H1 (cell line): Measurements from ENCODE around the gene OR51B6. TPM values are rescaled to one million over a fixed set of nuclear protein-coding genes. Genes with fewer than 3 reads are reported as not detected.

ENCODE experiments used
- ASH2L ChIP-seq: fragments of 200-600, 300-600 bp; sonication (generic); IDR thresholded peaks from one replicate; pipeline ENCODE4 v1.7.1; 2017; ENCODE audit warnings: low read length
- CHD7 ChIP-seq: fragments of 300-600 bp; sonication (generic); IDR thresholded peaks from 2 replicates; pipeline ENCODE4 v1.7.1; 2012; ENCODE audit warnings: low read length, moderate library complexity, mild to moderate bottlenecking, inconsistent platforms; ENCODE audit not compliant: insufficient replicate concordance
- FOSL1 ChIP-seq: IDR thresholded peaks from 2 replicates; pipeline ENCODE4 v1.6.1; 2011; ENCODE audit warnings: mild to moderate bottlenecking, low read depth, low read length, moderate library complexity; ENCODE audit not compliant: insufficient read depth
- GABPA ChIP-seq: IDR thresholded peaks from 2 replicates; pipeline ENCODE4 v1.6.1; 2011; ENCODE audit warnings: mild to moderate bottlenecking, low read length, moderate library complexity, borderline replicate concordance; ENCODE audit not compliant: insufficient read depth
- GTF2F1 ChIP-seq: IDR thresholded peaks from 2 replicates; pipeline ENCODE4 v1.6.1; 2012; ENCODE audit warnings: low read depth, low read length, improper control_type of control experiment, borderline replicate concordance
- RNF2 ChIP-seq: fragments of 200-900, 300-1000 bp; sonication (generic); IDR thresholded peaks from 2 replicates; pipeline ENCODE4 v1.7.1; 2016; ENCODE audit warnings: borderline replicate concordance, low read depth, mild to moderate bottlenecking, antibody characterized with exemption, low read length; ENCODE audit not compliant: poor library complexity, severe bottlenecking; ENCODE audit errors: missing control alignments
- RXRA ChIP-seq: IDR thresholded peaks from 2 replicates; pipeline ENCODE4 v1.6.1; 2011; ENCODE audit warnings: low read depth, mild to moderate bottlenecking, low read length, moderate library complexity; ENCODE audit not compliant: insufficient read depth
- SIRT6 ChIP-seq: IDR thresholded peaks from one replicate; pipeline ENCODE4 v1.7.1; 2012; ENCODE audit warnings: low read length, inconsistent platforms
- SIX5 ChIP-seq: IDR thresholded peaks from 2 replicates; pipeline ENCODE4 v1.6.1; 2011; ENCODE audit warnings: mild to moderate bottlenecking, low read depth, low read length
- SRF ChIP-seq: IDR thresholded peaks from 2 replicates; pipeline ENCODE4 v1.6.1; 2011; ENCODE audit warnings: mild to moderate bottlenecking, low read depth, low read length, moderate library complexity
- ZNF274 ChIP-seq: IDR thresholded peaks from 2 replicates; pipeline ENCODE4 v1.7.0; 2012; ENCODE audit warnings: low read length, borderline replicate concordance; ENCODE audit errors: extremely low read depth
- polyA plus RNA-seq, 7 experiments: library from polyadenylated mRNA; depleted of rRNA in 3 of 7; stranded (reverse) in 5 of 7; unstranded in 2 of 7; fragments of >200 nt in 5 of 7; fragments of 200-250 nt in 2 of 7; gene quantifications; 1 replicate in 5 of 7; 2 replicates in 1 of 7; 4 replicates in 1 of 7; pipeline versions ENCODE4 v1.2.1 to v1.2.3, GENCODE V29; 2011 to 2013; ENCODE audit warnings: missing spikeins in 2 of 7, mixed read lengths in 2 of 7
- total RNA-seq: library from RNA; stranded (reverse); fragmentation: NEBNext Ultra II Directional; extraction: Animal tissue kit (Norgen Biotek cat#: 25700); gene quantifications from 2 replicates; pipeline ENCODE4 v1.2.1, GENCODE V29; 2021

The OR51B6 gene
- total and polyA plus RNA-seq, 2 of the 8 experiments (the other 6 are each of a cell fraction or from before 2014, with no cell fraction given), result not detected

- TF ChIP-seq CHD7, result no peak
- TF ChIP-seq ZNF274, result no peak
- TF ChIP-seq RNF2, result no peak
- TF ChIP-seq ASH2L, result no peak
- no peak for TF ChIP-seq SRF
- no peak for TF ChIP-seq SIX5
- TF ChIP-seq RXRA, result no peak
- no peak for TF ChIP-seq GABPA
- TF ChIP-seq SIRT6, result no peak
- no peak for TF ChIP-seq FOSL1
- TF ChIP-seq GTF2F1, result no peak
These were observed 47.3 kb upstream of the OR51B6 start (continued) for GRCh38 chr11:5304046-5304445.
